ENCODE results near the gene SUCLG1.
"Not testable (repeated sequence)": the region's sequence is repeated elsewhere in the genome, so short reads cannot be mapped to it uniquely, and the experiment has no call there.

Gene SUCLG1

GRCh38 chr2:84417453-84418145 lies 41.5 kb downstream of the SUCLG1 start:
- DNase-seq = no peak

GRCh38 chr2:84409531-84409930 lies 49.5 kb downstream of the SUCLG1 start:
- no peak for DNase-seq

GRCh38 chr2:84402111-84402510 lies 57.0 kb downstream of the SUCLG1 start:
- DNase-seq = not testable (repeated sequence)

GRCh38 chr2:84399839-84400238 lies 59.2 kb downstream of the SUCLG1 start:
- DNase-seq = not testable (repeated sequence)

GRCh38 chr2:84395820-84396219 lies 63.3 kb downstream of the SUCLG1 start:
- DNase-seq = no peak

GRCh38 chr2:84394628-84395027 lies 64.5 kb downstream of the SUCLG1 start:
- no peak for DNase-seq

GRCh38 chr2:84393829-84394228 lies 65.3 kb downstream of the SUCLG1 start:
- no peak for DNase-seq

- DNase-seq = no peak
Observed at GRCh38 chr2:84389794-84390193, 69.3 kb downstream of the SUCLG1 start.

GRCh38 chr2:84388921-84389490 lies 70.1 kb downstream of the SUCLG1 start:
- no peak for DNase-seq

- no peak for DNase-seq
Observed at GRCh38 chr2:84388133-84388532, 70.9 kb downstream of the SUCLG1 start.

GRCh38 chr2:84386336-84387040 lies 72.6 kb downstream of the SUCLG1 start:
- DNase-seq = no peak

GRCh38 chr2:84383271-84383670 lies 75.8 kb downstream of the SUCLG1 start:
- DNase-seq = no peak

- no peak for DNase-seq
Observed at GRCh38 chr2:84380875-84381274, 78.2 kb downstream of the SUCLG1 start.

GRCh38 chr2:84378960-84379359 lies 80.1 kb downstream of the SUCLG1 start:
- no peak for DNase-seq

GRCh38 chr2:84375020-84375419 lies 84.1 kb downstream of the SUCLG1 start:
- DNase-seq = no peak

- no peak for DNase-seq
Observed at GRCh38 chr2:84373866-84374265, 85.2 kb downstream of the SUCLG1 start.

All from 8988T (cell line).